K562 (cell line): ENCODE measurements around the gene KCNH2. TPM values are rescaled to one million over a fixed set of nuclear protein-coding genes. Genes with fewer than 3 reads are reported as not detected.
A peak's percentile ranks its signal among the peaks of the same experiment; 100 is the strongest.

Experiments
- ATF3 ChIP-seq, 2 experiments: fragments of 450-650 bp in 1 of 2; sonication (generic) in 1 of 2; formaldehyde crosslinking in 1 of 2; IDR thresholded peaks in 1 of 2; conservative IDR thresholded peaks in 1 of 2; 2 replicates each; pipeline versions ENCODE4 v1.6.1 to v1.8.1; 2016 to 2023; ENCODE audit warnings: mild to moderate bottlenecking in 2 of 2, moderate library complexity in 2 of 2, inconsistent platforms in 1 of 2, missing genetic modification reagents in 1 of 2
- CAMTA2 ChIP-seq: fragments of 250-450 bp; sonication (Bioruptor Pico); conservative IDR thresholded peaks from 2 replicates; pipeline ENCODE4 v1.5.1; 2022
- GABPB2 ChIP-seq: fragments of 250-450 bp; sonication (Bioruptor Pico); conservative IDR thresholded peaks from 2 replicates; pipeline ENCODE4 v1.5.1; 2021; ENCODE audit warnings: mild to moderate bottlenecking
- HMGN3 ChIP-seq: IDR thresholded peaks from 2 replicates; pipeline ENCODE4 v1.6.1; 2011; ENCODE audit warnings: borderline replicate concordance, low read depth, mild to moderate bottlenecking, mixed read lengths, low read length; ENCODE audit not compliant: insufficient read length; ENCODE audit errors: extremely low read depth
- JUND ChIP-seq, 2 experiments: IDR thresholded peaks; 2 replicates in 1 of 2; 3 replicates in 1 of 2; pipeline ENCODE4 v1.6.1; 2011; ENCODE audit warnings: borderline replicate concordance in 2 of 2, low read depth in 2 of 2, low read length in 2 of 2, improper control_type of control experiment in 1 of 2, missing biosample characterization in 1 of 2, missing genetic modification characterization in 1 of 2, missing genetic modification reagents in 1 of 2
- MAX ChIP-seq: sonication (generic); formaldehyde crosslinking; IDR thresholded peaks from 2 replicates; pipeline ENCODE4 v1.9.0; 2022; ENCODE audit warnings: mild to moderate bottlenecking, missing genetic modification reagents
- TBL1XR1 ChIP-seq, 2 experiments: IDR thresholded peaks; 2 replicates each; pipeline ENCODE4 v1.6.1; 2012; ENCODE audit warnings: improper control_type of control experiment in 2 of 2, low read length in 2 of 2, mild to moderate bottlenecking in 1 of 2
- ZNF324 ChIP-seq: fragments of 250-450 bp; sonication (Bioruptor Pico); IDR thresholded peaks from 2 replicates; pipeline ENCODE4 v1.4.0; 2020; ENCODE audit warnings: mild to moderate bottlenecking
- ZNF384 ChIP-seq: IDR thresholded peaks from 2 replicates; pipeline ENCODE4 v1.6.1; 2012; ENCODE audit warnings: low read depth, low read length, improper control_type of control experiment
- polyA plus RNA-seq, 8 experiments: library from polyadenylated mRNA; depleted of rRNA in 4 of 8; stranded (reverse) in 5 of 8; unstranded in 3 of 8; fragments of >200 nt; fragmentation: Nextera tagmentation in 2 of 8; fragmentation: Illumina TruSeq in 1 of 8; extraction: Ambion mirVana in 2 of 8; extraction: Trizol in 1 of 8; gene quantifications; 2 replicates each; pipeline versions ENCODE4 v1.2.1 to v1.2.3, GENCODE V29; 2011 to 2014; ENCODE audit warnings: inconsistent platforms in 1 of 8, missing spikeins in 1 of 8
- total RNA-seq, 7 experiments: library from RNA; depleted of rRNA in 6 of 7; stranded (reverse); fragments of >200 nt in 6 of 7; fragmentation: Illumina TruSeq in 2 of 7; extraction: Trizol in 2 of 7; gene quantifications; 2 replicates each; pipeline versions ENCODE4 v1.2.1 to v1.2.3, GENCODE V29; 2011 to 2021; ENCODE audit warnings: low replicate concordance in 1 of 7
- TF ChIP-seq, protein P1 (sequence below), 2 experiments: fragments of 450-650 bp in 1 of 2; sonication (generic) in 1 of 2; formaldehyde crosslinking in 1 of 2; IDR thresholded peaks; 2 replicates each; pipeline versions ENCODE4 v1.7.1 to v1.9.0; 2016 to 2022; ENCODE audit warnings: inconsistent platforms in 1 of 2, mild to moderate bottlenecking in 1 of 2, missing genetic modification reagents in 1 of 2
- TF ChIP-seq, protein P2 (sequence below): sonication (generic); IDR thresholded peaks from 2 replicates; pipeline ENCODE4 v1.6.1; 2016
- TF ChIP-seq, protein P3 (sequence below): fragments of 450-650 bp; IDR thresholded peaks from 2 replicates; pipeline ENCODE4 v1.6.1; 2016

KCNH2 gene
- total and polyA plus RNA-seq, 9 of the 15 experiments (the other 6 are each of a cell fraction or from before 2014, with no cell fraction given): 18.1 to 368 (median 218) TPM

GRCh38 chr7:150992051-150992640, 14.0 kb upstream of the KCNH2 start (continued):
- TF ChIP-seq ZNF384 (0 out of 2 replicates have a peak, but pooled peaks have one; percentile 49), JUND (IDR thresholded peaks at IDR 0.05; ENCODE audit: borderline replicate concordance, low read depth, low read length) (peak; percentile 65; the same call in 1 of the 2 replicates), JUND (tag; IDR thresholded peaks at IDR 0.05; ENCODE audit: borderline replicate concordance, low read depth, low read length) (no peak), TBL1XR1 (IDR thresholded peaks at IDR 0.05; ENCODE audit: low read length in 2 of 2) (no peak), MAX (no peak), CAMTA2 (CRISPR knock-in tag) (no peak), HMGN3 (no peak), ATF3 (IDR thresholded peaks at IDR 0.05) (peak; percentile 77), ATF3 (CRISPR knock-in tag; conservative IDR thresholded peaks at IDR 0.05) (no peak), GABPB2 (no peak), ZNF324 (CRISPR knock-in tag) (no peak)
- TF ChIP-seq, protein P1, sequence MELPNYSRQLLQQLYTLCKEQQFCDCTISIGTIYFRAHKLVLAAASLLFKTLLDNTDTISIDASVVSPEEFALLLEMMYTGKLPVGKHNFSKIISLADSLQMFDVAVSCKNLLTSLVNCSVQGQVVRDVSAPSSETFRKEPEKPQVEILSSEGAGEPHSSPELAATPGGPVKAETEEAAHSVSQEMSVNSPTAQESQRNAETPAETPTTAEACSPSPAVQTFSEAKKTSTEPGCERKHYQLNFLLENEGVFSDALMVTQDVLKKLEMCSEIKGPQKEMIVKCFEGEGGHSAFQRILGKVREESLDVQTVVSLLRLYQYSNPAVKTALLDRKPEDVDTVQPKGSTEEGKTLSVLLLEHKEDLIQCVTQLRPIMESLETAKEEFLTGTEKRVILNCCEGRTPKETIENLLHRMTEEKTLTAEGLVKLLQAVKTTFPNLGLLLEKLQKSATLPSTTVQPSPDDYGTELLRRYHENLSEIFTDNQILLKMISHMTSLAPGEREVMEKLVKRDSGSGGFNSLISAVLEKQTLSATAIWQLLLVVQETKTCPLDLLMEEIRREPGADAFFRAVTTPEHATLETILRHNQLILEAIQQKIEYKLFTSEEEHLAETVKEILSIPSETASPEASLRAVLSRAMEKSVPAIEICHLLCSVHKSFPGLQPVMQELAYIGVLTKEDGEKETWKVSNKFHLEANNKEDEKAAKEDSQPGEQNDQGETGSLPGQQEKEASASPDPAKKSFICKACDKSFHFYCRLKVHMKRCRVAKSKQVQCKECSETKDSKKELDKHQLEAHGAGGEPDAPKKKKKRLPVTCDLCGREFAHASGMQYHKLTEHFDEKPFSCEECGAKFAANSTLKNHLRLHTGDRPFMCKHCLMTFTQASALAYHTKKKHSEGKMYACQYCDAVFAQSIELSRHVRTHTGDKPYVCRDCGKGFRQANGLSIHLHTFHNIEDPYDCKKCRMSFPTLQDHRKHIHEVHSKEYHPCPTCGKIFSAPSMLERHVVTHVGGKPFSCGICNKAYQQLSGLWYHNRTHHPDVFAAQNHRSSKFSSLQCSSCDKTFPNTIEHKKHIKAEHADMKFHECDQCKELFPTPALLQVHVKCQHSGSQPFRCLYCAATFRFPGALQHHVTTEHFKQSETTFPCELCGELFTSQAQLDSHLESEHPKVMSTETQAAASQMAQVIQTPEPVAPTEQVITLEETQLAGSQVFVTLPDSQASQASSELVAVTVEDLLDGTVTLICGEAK (IDR thresholded peaks at IDR 0.05): no peak
- TF ChIP-seq, protein P1 (CRISPR knock-in tag; IDR thresholded peaks at IDR 0.05): no peak
- TF ChIP-seq, protein P2, sequence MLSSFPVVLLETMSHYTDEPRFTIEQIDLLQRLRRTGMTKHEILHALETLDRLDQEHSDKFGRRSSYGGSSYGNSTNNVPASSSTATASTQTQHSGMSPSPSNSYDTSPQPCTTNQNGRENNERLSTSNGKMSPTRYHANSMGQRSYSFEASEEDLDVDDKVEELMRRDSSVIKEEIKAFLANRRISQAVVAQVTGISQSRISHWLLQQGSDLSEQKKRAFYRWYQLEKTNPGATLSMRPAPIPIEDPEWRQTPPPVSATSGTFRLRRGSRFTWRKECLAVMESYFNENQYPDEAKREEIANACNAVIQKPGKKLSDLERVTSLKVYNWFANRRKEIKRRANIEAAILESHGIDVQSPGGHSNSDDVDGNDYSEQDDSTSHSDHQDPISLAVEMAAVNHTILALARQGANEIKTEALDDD: no peak
- TF ChIP-seq, protein P3, sequence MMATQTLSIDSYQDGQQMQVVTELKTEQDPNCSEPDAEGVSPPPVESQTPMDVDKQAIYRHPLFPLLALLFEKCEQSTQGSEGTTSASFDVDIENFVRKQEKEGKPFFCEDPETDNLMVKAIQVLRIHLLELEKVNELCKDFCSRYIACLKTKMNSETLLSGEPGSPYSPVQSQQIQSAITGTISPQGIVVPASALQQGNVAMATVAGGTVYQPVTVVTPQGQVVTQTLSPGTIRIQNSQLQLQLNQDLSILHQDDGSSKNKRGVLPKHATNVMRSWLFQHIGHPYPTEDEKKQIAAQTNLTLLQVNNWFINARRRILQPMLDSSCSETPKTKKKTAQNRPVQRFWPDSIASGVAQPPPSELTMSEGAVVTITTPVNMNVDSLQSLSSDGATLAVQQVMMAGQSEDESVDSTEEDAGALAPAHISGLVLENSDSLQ: 0 out of 2 replicates have a peak, but pooled peaks have one; percentile 47
